HG02981 (cell line): Measurements from ENCODE around the gene DNM1L.

Experiments used
- ATAC-seq: cut with Tn5 transposase; IDR thresholded peaks from one replicate; pipeline ENCODE4 v1.9.1; 2021; ENCODE audit warnings: mild to moderate bottlenecking, moderate library complexity; ENCODE audit not compliant: unreplicated experiment

The DNM1L gene

DNA sequence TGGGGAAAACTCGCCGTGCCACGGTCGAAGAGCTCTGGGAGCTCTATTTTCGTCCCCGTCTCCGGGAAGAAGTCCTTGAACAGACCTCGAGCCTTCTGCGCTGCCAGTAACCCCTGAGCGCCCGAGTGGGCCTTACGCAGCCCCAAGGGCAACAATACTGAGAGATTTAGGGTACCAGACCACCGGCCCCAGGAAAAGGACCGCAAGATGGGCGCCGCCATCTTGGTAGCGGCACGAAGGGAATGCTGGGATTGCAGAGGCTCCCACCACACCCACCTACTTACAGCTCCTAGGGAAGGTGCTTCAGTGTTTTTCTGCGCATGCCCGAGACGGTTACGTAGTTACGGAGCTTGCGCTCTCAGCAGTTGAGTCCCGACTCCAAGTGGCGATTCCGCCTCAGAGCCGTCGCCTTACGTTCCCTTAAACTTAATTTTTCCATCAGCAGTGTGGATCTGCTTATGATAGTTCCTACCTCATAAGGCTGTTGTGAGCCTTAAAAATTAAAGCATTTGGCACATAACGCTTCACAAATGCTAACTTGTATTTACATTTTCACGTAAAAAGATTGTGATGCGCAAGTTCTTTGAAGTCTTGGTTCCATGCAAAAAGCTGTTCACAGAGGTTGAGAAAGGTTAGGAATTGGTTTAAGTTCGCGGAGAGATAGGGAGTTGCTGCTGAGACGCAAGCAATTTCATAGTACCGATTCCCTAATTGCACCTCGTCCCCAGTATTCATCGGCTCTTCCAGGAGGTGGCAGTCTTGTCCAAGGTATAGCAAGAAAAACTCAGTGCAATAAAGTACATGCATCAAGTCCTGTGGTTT is 76.8 kb downstream of the DNM1L start, which contains the start of gene YARS2:
YARS2 (minus strand) TSS at position 244 of the 822 bp plus-strand sequence; CDS start at position 221, 23 bp downstream.
- peak; percentile 78 for ATAC-seq

DNA sequence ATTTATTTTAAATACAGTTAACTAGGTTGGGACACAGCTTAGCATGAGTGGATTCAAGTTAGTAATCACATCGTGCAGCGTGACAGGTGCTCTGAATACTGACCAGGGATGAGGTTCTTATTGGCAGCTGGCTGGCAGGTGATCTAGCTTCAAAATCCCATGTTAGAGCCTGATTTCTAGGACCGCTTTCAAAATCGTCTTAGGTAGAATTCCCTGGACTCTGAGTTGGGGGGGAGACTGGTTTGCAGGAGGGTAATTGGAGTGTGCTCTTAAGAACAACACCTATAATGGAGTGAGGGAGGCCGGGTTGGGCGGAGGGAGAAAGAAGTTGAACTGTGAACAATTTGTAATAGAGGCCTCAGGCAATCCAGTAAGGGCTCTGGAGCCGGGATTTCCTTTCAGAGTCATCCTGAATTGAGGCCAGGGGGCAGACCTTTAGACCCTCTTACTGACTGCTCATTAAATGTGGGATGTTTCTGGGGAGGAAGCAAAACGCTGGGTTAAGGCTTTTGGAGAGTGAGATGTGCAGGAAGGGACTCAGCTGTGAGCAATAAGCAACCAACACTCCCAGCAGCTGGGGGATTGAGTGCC is 77.5 kb downstream of the DNM1L start:
- ATAC-seq, result no peak

DNA sequence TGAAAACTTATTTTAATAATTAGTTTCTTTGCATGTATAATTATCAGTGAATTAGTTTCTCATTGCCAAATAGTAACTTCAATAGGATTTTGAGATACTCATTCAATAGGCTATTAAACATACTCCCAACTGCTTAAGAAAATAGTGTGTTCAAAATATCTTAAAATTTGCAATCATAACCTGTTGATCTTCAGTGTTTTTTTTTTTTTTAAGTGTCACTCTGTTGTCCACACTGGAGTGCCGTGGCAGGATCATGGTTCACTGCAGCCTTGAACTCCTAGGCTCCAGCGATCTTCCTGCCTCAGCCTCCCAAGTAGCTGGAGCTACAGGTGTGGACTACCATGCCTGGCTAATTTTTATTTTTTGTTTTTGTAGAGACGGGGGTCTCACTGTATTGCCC is 78.1 kb downstream of the DNM1L start:
- ATAC-seq, result no peak

DNA sequence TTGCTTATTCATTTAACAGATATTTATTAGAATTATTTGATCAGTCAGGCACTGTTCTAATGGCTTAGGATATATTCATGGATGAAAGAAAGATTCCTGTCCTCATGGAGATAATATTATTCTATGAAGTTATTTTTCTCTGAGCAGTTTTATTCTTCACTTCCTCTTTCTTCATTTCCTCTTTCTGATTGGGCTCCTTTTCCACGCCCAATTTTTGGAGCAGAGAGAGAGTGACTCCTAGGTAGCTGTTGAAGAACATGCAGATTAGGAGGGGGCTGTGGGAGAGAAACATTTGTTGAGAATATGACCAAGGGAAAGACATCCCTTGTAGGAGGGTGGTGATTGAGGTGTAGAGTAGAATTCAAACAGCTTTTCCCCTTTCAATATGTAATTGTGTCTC is 82.6 kb downstream of the DNM1L start:
- peak; percentile 61 for ATAC-seq

DNA sequence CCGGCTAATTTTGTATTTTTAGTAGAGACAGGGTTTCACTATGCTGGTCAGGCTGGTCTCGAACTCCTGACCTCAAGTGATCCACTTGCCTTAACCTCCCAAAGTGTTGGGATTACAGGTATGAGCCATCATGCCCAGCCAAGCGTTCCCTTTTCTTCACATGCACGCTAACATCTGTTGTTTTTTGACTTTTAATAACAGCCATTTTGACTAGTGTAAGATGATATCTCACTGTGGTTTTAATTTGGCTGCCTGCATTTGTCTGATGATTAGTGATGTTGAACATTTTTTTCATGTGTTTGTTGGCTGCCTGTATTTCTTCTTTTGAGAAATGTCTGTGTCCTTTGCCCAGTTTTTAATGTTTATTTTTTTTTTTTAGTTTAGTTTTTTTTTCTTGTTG is 86.8 kb downstream of the DNM1L start:
- no peak for ATAC-seq

DNA sequence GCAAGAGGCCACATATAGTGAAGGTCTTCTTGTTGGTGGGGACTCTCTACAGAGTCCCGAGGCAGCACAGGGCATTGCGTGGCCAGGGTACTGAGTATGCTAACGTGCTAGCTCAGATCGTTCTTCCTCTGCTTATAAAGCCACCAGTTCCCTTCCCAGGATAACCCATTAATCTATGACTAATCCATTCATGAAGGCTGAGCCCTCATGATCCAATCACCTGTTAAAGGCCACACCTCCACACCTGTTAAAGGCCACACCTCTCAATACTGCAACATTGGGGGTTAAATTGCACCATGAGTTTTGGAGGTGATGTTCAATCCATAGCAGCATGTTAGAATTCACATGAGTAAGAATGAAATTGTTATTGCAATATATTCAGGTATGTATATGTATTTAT is 89.4 kb downstream of the DNM1L start:
- ATAC-seq, result no peak

DNA sequence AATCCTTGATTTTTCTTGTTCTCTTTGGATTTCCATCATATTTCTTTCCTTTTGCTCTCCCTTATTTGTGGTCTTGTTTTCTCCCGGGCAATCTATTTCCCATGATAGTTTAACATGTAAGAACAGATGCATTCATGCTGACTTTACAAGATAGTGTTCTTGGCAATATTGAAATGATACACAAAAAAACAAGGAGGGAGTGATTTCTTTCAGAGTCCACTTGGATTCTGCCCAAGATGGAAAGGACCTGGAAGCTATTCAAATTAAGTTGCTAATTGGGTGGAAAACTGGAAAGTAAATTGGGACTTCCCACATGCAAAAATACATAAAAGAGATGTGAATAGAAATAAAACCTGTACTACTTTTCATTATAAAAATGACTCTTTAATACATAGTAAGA is 91.0 kb downstream of the DNM1L start:
- no peak for ATAC-seq

DNA sequence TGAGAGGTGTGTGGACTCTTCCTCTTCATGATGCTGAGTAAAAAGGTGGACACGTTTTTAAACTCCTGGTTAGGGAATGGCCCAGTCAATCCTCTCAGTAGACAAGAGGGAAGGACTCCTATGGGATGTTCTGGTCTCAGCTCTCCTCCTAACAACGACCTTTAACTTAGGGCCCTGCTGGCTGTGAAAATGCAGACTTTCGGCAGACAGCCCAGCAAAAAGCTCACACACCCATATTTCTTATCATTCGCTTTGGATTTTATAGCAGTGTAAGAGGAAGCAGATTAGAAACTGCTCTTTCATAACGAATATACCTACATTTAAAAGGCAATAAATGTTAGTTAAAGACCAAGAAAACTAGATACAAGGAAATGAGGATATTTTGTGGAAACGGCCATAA is 94.6 kb downstream of the DNM1L start:
- no peak for ATAC-seq

DNA sequence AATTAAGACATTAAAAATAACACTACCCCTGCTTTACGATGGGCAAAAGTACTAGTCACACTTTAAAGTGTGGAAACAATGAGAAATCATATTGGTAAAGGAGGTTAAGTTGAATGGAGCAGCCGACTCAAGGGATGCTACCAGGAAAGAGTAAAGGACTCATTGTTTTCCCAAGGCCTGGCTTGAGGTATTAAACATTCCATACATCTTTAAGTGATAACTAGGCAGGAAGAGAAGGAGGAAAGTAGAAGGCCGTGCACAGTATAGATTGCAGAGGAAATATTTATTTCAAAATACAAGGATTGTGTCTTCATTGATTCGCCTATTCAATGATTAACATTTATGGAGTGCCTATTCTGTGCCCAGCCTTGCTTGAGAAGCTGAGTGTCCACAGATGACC is 97.2 kb downstream of the DNM1L start:
- no peak for ATAC-seq

DNA sequence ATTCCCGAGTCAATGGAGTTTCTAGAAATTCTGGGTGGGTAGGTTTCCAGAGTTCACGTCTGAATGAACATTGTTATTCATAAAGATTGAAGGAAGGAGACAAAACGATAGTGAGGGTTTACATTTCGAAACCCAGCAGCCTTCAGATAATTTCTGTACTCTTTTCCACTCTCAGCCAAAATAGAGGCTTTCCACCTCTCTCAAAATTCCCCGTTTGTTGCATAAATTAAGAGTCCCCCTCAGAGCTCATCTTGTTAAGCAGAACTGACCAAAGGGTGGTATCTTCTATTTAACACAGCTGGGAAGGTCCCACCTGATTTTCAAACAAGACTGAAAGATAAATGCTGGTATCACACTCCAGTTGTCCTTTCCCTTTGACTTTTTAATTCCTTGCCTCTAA is 98.1 kb downstream of the DNM1L start:
- ATAC-seq, result no peak

DNA sequence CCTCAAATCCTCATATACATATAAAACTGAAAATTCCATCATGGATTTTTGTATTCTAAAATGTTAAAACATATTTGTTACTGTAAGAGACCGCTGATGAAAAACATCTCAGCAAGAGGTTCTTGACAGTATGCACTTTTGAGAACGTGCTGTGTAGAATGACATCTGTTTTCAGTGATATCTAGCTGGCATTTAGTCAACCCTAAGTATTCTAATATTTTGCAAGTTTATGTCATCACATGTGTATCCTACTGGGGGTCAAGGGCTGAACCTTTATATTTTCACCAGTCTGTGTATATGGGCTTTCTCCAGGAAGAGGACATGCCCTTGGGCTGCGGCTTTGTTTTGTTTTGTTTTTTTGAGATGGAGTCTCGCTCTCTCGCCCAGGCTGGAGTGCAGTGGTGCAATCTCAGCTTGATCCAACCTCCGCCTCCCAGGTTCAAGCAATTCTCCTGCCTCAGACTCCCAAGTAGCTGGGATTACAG is 98.6 kb downstream of the DNM1L start:
- no peak for ATAC-seq

DNA sequence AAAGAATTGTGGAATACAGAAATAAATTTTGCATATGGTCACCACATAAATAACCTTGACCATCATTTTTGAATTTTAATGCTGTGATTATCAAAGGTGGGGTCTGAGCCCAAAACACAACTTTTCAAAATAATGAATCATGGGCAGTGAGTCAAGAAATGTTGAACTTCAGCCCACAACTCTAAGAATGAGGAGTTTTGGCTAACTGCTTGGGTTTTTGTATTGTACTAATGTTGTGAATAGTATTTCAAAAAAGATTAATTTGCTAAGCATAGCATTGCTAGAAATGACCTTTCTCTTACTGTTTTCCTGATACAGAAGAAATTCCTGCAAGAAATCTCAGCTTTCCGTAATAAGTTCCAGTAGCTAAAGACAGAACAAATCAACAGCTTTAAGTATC is 101.0 kb downstream of the DNM1L start:
- ATAC-seq, result no peak

DNA sequence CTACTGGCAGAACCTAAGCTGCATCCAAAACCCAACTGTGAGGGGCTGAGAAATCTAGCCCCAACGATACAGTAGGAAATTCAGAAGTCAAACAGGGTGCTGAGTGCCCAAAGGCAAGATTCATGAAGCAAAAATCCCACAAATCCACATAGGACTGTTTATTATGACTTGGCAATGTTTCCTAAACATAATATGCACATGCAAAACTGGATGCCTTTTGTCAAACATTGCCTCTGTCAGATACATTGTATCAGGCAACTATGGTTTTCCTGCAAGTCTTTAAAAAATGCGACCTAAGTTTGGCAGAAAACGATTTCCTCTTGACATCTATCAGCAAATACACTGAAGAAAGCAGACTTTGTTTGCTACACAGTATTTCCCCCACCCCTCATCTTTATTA is 103.9 kb downstream of the DNM1L start:
- ATAC-seq, result no peak

DNA sequence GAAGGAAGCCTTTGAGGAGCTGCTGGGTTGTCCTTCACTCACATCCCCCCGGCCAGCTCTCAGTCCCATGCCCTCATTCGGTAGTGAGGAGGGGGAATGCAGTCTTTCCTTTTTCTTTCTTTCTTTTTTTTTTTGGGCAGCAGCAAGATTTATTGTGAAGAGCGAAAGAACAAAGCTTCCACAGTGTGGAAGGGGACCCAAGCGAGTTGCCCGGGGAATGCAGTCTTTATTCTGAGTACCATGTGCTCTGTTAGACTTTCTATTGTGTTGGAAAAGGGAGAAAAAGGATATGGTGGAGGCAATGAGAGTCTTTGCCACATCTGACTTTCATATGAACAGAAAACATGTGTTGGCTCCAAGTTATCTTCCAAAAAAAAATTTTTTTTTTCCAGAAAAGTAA is 106.5 kb downstream of the DNM1L start:
- ATAC-seq, result no peak

DNA sequence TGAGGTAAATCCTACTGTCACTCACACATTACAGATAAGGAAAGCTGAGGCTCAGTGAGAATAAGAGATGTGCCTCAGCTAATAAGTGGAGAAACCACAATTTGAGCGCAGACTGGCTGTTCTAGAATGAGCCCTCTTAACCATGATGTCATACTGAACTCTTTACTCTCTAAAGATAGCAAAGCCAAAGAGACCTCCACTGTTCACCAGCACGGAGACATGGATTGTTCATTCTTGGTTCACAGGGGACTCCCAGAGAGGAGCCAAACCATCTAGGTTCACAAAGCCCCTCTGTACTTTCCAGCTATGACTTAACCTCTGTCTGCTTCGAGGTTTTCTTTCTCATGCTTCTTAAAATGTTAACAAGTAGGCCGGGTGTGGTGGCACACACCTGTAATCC is 109.3 kb downstream of the DNM1L start:
- ATAC-seq, result no peak

DNA sequence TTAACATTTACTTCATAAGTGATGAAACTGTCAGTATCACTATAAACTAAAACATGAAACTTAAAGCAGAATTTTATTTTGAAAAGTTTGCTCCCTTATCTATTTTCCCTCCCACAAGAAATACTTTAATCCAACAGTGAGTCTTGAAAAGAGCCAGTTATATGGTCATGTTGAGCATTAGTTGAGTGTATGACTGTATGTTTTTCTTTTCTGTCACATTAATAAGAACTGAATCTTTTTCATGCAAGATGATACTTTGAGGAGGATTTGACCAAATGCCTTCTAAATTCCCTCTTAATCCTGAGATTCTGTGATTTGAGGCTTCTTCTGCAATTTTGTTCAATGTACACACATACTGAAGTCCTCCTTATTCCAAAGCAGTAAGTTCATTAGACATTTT is 110.3 kb downstream of the DNM1L start:
- ATAC-seq, result no peak

DNA sequence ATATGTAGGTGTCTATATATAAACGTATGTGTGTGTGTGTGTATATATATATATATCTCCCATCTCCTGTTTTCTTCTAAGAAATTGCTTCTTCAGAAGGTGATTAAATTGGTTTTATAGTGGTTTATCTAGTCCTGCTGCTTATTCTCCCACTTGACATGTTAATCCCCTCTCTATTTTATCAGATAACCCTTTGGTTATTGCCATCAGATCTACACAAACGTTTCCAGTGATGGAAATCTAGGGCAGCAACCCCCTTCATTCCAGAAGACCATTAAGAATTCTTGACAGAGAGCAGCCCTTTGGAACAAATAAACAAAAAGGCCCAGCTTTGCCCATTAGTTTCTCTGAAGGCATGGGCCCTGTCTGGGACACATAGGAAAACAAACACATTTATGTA is 110.8 kb downstream of the DNM1L start:
- ATAC-seq, result no peak

DNA sequence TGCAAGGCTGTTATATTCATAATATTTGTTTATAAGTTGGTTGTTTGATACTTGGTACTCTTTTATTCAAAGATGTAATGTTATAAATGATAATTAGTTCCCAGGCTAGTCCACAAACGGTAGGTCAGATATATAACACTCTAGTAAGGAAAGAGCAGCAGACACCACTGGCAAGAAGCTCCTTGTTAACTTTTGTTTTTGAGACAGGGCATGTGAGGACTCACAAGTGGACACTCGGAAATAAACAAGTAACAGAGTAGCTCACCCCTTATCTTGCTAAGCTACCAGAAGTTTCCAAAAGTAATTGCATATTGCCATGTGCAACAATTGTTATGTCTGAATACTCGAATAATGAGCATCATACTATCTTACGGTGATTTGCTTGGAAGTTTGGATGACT is 115.2 kb downstream of the DNM1L start:
- no peak for ATAC-seq
